ENCODE data around the gene AUTS2.

The AUTS2 gene

DNA sequence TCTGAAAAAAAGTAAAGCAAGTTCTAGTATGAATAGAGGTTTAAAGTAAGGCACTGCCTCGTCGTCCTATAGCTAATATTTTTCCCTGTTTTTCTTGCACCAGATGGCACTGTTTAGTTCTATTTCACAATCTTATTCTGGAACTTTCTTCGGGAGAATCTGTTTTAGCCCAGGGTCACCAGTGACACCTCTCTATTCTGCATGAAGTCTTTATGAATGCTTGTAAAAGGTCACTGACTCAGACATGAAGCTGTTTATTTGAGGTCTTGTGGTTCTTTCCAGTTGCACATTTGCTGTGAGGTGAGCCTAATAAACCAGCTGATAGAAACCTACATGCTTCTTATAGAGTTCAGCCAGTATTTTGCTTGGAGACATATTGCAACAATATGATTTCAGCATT lies 444.3 kb downstream of the AUTS2 start (continued):
- TF ChIP-seq, protein P1, sequence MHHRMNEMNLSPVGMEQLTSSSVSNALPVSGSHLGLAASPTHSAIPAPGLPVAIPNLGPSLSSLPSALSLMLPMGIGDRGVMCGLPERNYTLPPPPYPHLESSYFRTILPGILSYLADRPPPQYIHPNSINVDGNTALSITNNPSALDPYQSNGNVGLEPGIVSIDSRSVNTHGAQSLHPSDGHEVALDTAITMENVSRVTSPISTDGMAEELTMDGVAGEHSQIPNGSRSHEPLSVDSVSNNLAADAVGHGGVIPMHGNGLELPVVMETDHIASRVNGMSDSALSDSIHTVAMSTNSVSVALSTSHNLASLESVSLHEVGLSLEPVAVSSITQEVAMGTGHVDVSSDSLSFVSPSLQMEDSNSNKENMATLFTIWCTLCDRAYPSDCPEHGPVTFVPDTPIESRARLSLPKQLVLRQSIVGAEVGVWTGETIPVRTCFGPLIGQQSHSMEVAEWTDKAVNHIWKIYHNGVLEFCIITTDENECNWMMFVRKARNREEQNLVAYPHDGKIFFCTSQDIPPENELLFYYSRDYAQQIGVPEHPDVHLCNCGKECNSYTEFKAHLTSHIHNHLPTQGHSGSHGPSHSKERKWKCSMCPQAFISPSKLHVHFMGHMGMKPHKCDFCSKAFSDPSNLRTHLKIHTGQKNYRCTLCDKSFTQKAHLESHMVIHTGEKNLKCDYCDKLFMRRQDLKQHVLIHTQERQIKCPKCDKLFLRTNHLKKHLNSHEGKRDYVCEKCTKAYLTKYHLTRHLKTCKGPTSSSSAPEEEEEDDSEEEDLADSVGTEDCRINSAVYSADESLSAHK (tag by site-specific recombination; IDR thresholded peaks at IDR 0.05): peak; percentile 17; the same call in 1 of the 2 replicates
- no peak for TF ChIP-seq ZNF16 (tag by site-specific recombination; IDR thresholded peaks at IDR 0.05; ENCODE audit: low read depth)
- TF ChIP-seq ZNF169 (tag by site-specific recombination; IDR thresholded peaks at IDR 0.05): no peak
- TF ChIP-seq, protein P2, sequence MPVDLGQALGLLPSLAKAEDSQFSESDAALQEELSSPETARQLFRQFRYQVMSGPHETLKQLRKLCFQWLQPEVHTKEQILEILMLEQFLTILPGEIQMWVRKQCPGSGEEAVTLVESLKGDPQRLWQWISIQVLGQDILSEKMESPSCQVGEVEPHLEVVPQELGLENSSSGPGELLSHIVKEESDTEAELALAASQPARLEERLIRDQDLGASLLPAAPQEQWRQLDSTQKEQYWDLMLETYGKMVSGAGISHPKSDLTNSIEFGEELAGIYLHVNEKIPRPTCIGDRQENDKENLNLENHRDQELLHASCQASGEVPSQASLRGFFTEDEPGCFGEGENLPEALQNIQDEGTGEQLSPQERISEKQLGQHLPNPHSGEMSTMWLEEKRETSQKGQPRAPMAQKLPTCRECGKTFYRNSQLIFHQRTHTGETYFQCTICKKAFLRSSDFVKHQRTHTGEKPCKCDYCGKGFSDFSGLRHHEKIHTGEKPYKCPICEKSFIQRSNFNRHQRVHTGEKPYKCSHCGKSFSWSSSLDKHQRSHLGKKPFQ (tag by site-specific recombination; IDR thresholded peaks at IDR 0.05): 0 out of 2 replicates have a peak, but pooled peaks have one; percentile 11
- TF ChIP-seq TCF7L2 (IDR thresholded peaks at IDR 0.05; ENCODE audit: borderline replicate concordance, low read depth, low read length): no peak
- no peak for TF ChIP-seq ZNF473 (tag by site-specific recombination; IDR thresholded peaks at IDR 0.05)
- TF ChIP-seq IKZF3 (tag by site-specific recombination; IDR thresholded peaks at IDR 0.05): peak; percentile 68
- peak; percentile 37; the same call in 1 of the 2 replicates for TF ChIP-seq ZNF654 (tag by site-specific recombination; IDR thresholded peaks at IDR 0.05; ENCODE audit: low read depth)
- TF ChIP-seq ZBTB17 (tag by site-specific recombination; IDR thresholded peaks at IDR 0.05): no peak
- no peak for TF ChIP-seq ZBTB21 (tag by site-specific recombination; IDR thresholded peaks at IDR 0.05)
- TF ChIP-seq, protein P3, sequence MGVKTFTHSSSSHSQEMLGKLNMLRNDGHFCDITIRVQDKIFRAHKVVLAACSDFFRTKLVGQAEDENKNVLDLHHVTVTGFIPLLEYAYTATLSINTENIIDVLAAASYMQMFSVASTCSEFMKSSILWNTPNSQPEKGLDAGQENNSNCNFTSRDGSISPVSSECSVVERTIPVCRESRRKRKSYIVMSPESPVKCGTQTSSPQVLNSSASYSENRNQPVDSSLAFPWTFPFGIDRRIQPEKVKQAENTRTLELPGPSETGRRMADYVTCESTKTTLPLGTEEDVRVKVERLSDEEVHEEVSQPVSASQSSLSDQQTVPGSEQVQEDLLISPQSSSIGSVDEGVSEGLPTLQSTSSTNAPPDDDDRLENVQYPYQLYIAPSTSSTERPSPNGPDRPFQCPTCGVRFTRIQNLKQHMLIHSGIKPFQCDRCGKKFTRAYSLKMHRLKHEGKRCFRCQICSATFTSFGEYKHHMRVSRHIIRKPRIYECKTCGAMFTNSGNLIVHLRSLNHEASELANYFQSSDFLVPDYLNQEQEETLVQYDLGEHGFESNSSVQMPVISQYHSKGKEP (tag by site-specific recombination; IDR thresholded peaks at IDR 0.05): peak; percentile 56; the same call in 1 of the 2 replicates
- TF ChIP-seq ZXDB (tag by site-specific recombination; IDR thresholded peaks at IDR 0.05): 0 out of 2 replicates have a peak, but pooled peaks have one; percentile 40
- TF ChIP-seq HOXA7 (CRISPR knock-in tag; IDR thresholded peaks at IDR 0.05; ENCODE audit: borderline replicate concordance): no peak
- TF ChIP-seq ZNF146 (tag by site-specific recombination; IDR thresholded peaks at IDR 0.05): no peak

DNA sequence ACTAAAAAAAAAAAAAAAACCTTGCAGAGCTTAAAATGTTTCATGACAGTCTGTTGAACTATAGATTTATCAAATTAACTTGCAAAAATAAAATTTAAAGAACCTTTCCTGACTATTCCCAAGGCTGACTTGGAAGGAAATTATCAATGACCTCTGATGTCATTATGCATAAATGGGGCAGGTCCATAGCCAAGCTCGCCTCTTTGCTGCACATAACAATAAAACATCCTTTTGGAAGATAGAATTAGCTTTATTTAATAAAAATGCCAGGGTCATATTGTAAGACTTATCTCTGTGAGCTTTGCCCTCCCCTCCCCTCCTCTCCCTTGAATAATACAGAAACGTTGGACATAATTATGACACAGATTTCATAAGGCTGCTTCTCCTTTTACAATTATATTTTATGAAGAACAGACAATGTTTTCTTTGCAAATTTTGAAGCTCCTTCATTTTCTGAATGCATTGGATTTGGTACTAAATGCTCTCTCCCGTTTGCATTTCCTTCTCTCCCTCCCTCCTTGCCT lies 444.8 kb downstream of the AUTS2 start:
- H3K36me3 ChIP-seq (ENCODE audit: control insufficient read depth in 2 of 2, insufficient read depth in 1 of 2, low read length in 2 of 2): no peaks in the 10 kb centered on the region
- H3K4me3 ChIP-seq (ENCODE audit: low read depth, low read length): no peak overlapping the region
- CTCF ChIA-PET: interaction anchor here (0.6 to 6.5 kb wide), 16 partner anchors 8 to 1286 kb away, joined by 3 to 70 read pairs (median 4); no protein-coding TSS in a partner anchor
- H3K27ac ChIP-seq (ENCODE audit: extremely low read depth, low read depth, low read length): peak overlapping the region; percentile 60; the same call in 1 of the 2 replicates
- POLR2A ChIA-PET: interaction anchor here (1.3 to 1.6 kb wide), 3 partner anchors 9 to 118 kb away, joined by 4 to 11 read pairs (median 6); no protein-coding TSS in a partner anchor
- peaks cover 37% of the 10 kb centered on the region for H3K4me1 ChIP-seq (ENCODE audit: control insufficient read depth, insufficient read depth, low read length)
- no peaks in the 10 kb centered on the region for H3K9me3 ChIP-seq (ENCODE audit: control insufficient read depth, insufficient read depth, low read depth, low read length)
- TF ChIP-seq ZNF184 (tag by site-specific recombination; IDR thresholded peaks at IDR 0.05) (no peak), ZNF169 (tag by site-specific recombination; IDR thresholded peaks at IDR 0.05) (no peak), SCRT1 (tag by site-specific recombination; IDR thresholded peaks at IDR 0.05; ENCODE audit: borderline replicate concordance) (no peak), ZBTB48 (tag by site-specific recombination; IDR thresholded peaks at IDR 0.05) (no peak), ZNF341 (tag by site-specific recombination; IDR thresholded peaks at IDR 0.05; ENCODE audit: low read depth) (no peak), ZNF623 (tag by site-specific recombination; IDR thresholded peaks at IDR 0.05) (no peak), ZNF223 (tag by site-specific recombination; IDR thresholded peaks at IDR 0.05) (no peak), ZNF571 (tag by site-specific recombination; IDR thresholded peaks at IDR 0.05) (no peak), ZNF76 (tag by site-specific recombination; IDR thresholded peaks at IDR 0.05; ENCODE audit: borderline replicate concordance, low read depth) (no peak), ZNF514 (tag by site-specific recombination; IDR thresholded peaks at IDR 0.05) (no peak), SALL2 (tag by site-specific recombination; IDR thresholded peaks at IDR 0.05; ENCODE audit: borderline replicate concordance) (no peak), ZNF600 (tag by site-specific recombination; IDR thresholded peaks at IDR 0.05) (no peak), YY1 (tag by site-specific recombination; IDR thresholded peaks at IDR 0.05) (no peak)
- TF ChIP-seq, protein P4, sequence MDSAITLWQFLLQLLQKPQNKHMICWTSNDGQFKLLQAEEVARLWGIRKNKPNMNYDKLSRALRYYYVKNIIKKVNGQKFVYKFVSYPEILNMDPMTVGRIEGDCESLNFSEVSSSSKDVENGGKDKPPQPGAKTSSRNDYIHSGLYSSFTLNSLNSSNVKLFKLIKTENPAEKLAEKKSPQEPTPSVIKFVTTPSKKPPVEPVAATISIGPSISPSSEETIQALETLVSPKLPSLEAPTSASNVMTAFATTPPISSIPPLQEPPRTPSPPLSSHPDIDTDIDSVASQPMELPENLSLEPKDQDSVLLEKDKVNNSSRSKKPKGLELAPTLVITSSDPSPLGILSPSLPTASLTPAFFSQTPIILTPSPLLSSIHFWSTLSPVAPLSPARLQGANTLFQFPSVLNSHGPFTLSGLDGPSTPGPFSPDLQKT (IDR thresholded peaks at IDR 0.05; ENCODE audit: borderline replicate concordance, low read depth, low read length): no peak
- TF ChIP-seq, protein P3 (tag by site-specific recombination; IDR thresholded peaks at IDR 0.05): no peak
- TF ChIP-seq, protein P5, sequence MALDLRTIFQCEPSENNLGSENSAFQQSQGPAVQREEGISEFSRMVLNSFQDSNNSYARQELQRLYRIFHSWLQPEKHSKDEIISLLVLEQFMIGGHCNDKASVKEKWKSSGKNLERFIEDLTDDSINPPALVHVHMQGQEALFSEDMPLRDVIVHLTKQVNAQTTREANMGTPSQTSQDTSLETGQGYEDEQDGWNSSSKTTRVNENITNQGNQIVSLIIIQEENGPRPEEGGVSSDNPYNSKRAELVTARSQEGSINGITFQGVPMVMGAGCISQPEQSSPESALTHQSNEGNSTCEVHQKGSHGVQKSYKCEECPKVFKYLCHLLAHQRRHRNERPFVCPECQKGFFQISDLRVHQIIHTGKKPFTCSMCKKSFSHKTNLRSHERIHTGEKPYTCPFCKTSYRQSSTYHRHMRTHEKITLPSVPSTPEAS (tag by site-specific recombination; IDR thresholded peaks at IDR 0.05): no peak
